ENCODE results near the gene NCKAP5.

GRCh38 chr2:132873738-132874137, 694.5 kb downstream of the NCKAP5 start:
- TF ChIP-seq CTCF (IDR thresholded peaks at IDR 0.05) (no peak), EZH2 (IDR thresholded peaks at IDR 0.05; ENCODE audit: borderline replicate concordance, insufficient read depth, low read depth, low read length, poor library complexity, severe bottlenecking) (no peak)
